ENCODE data around the gene ABHD18. TPM values are rescaled to one million over a fixed set of nuclear protein-coding genes. Genes with fewer than 3 reads are reported as not detected.

The ABHD18 gene
- total and polyA plus RNA-seq, 2 experiments from 2014 or later = 8.6 to 14.4 TPM

Other genes with a start within 250 kb of the ABHD18 start
- gene SLC25A31, start 235.0 kb upstream of the ABHD18 start, total RNA-seq = not detected in 2 replicates
- not detected in 2 replicates for gene SLC25A31, start 235.0 kb upstream of the ABHD18 start, polyA plus RNA-seq
- 2.7 and 3.5 TPM in 2 replicates for gene HSPA4L, start 183.1 kb upstream of the ABHD18 start, total RNA-seq
- gene HSPA4L, start 183.1 kb upstream of the ABHD18 start, polyA plus RNA-seq = 1.7 and 2.2 TPM in 2 replicates
- 5.3 and 5.7 TPM in 2 replicates for gene PLK4, start 84.5 kb upstream of the ABHD18 start, total RNA-seq
- gene PLK4, start 84.5 kb upstream of the ABHD18 start, polyA plus RNA-seq = 3.3 and 5.4 TPM in 2 replicates
- gene MFSD8, start 233 bp upstream of the ABHD18 start, total RNA-seq = 30.1 TPM in 2 replicates
- gene MFSD8, start 233 bp upstream of the ABHD18 start, polyA plus RNA-seq = 12.8 and 17.0 TPM in 2 replicates
- gene LARP1B, start 95.9 kb downstream of the ABHD18 start, total RNA-seq = 29.1 and 30.7 TPM in 2 replicates
- gene LARP1B, start 95.9 kb downstream of the ABHD18 start, polyA plus RNA-seq = 12.4 and 13.8 TPM in 2 replicates